Upper lobe of left lung (tissue), 6 donors: Measurements from ENCODE around the gene NEURL3. TPM values are rescaled to one million over a fixed set of nuclear protein-coding genes. Genes with fewer than 3 reads are reported as not detected.

Source experiments
- ATAC-seq, 2 donors: fragments of 200-7000 bp; cut with Tn5 transposase; one replicate each; pipeline ENCODE4 v1.9.1; 2022; ENCODE audit warnings: mild to moderate bottlenecking in 2 of 2, moderate library complexity in 2 of 2; ENCODE audit not compliant: low FRiP score in 2 of 2
- DNase-seq, 2 donors: peaks; one replicate each; pipeline ENCODE4 v3.0.0-alpha.2; 2019 to 2020
- H3K27ac ChIP-seq, 4 donors: fragments of 200-600 bp; sonication (generic); one replicate each; pipeline ENCODE4 v1.5.1; 2016 to 2019
- H3K27me3 ChIP-seq, 4 donors: fragments of 200-600 bp; sonication (generic); one replicate each; pipeline ENCODE4 v1.5.1; 2017 to 2019
- H3K36me3 ChIP-seq, 4 donors: fragments of 200-600 bp; sonication (generic); one replicate each; pipeline ENCODE4 v1.5.1; 2016 to 2019
- H3K4me1 ChIP-seq, 4 donors: fragments of 200-600 bp; sonication (generic); one replicate each; pipeline ENCODE4 v1.5.1; 2018 to 2019
- H3K4me3 ChIP-seq, 4 donors: fragments of 200-600 bp; sonication (generic); one replicate each; pipeline ENCODE4 v1.5.1; 2017 to 2019; ENCODE audit warnings: mild to moderate bottlenecking in 2 of 4, moderate library complexity in 1 of 4
- H3K9me3 ChIP-seq, 4 donors: fragments of 200-600 bp; sonication (generic); one replicate each; pipeline ENCODE4 v1.5.1; 2018 to 2019
- CTCF ChIP-seq, 6 experiments: fragments of 450-650 bp in 4 of 6; fragments of 200-600 bp in 2 of 6; sonication (generic) in 2 of 6; IDR thresholded peaks; one replicate each; pipeline ENCODE4 v1.5.1; 2016 to 2019; ENCODE audit warnings: antibody characterized with exemption in 6 of 6
- EP300 ChIP-seq, 4 donors: sonication (generic); formaldehyde crosslinking; IDR thresholded peaks; one replicate each; pipeline ENCODE4 v1.5.1; 2017; ENCODE audit warnings: antibody characterized with exemption in 4 of 4, control low read depth in 2 of 4
- POLR2A ChIP-seq, 4 donors: fragments of 450-650 bp; IDR thresholded peaks; one replicate each; pipeline ENCODE4 v1.5.1; 2016 to 2017; ENCODE audit warnings: antibody characterized with exemption in 4 of 4, mild to moderate bottlenecking in 2 of 4
- POLR2AphosphoS5 ChIP-seq, 2 donors: sonication (generic); formaldehyde crosslinking; IDR thresholded peaks; one replicate each; pipeline ENCODE4 v1.5.1; 2017; ENCODE audit warnings: antibody characterized with exemption in 2 of 2
- WGBS, 2 donors: methylation state at CpG; one replicate each; pipeline ENCODE4 v1.1.5; 2017 to 2018; 5-methylcytosine and 5-hydroxymethylcytosine counted together
- total RNA-seq, 6 donors: library from RNA; depleted of rRNA in 4 of 6; stranded (reverse); fragments of >200 nt in 4 of 6; gene quantifications; one replicate each; pipeline versions ENCODE4 v1.1.0 to v1.2.1, GENCODE V29; 2016 to 2021
- donor health status: DM: no; HTN: no; CAD: no; lungs with moderate emphysema.
- donor health status: DM: no; HTN: yes; CAD: no; lungs with severe emphysema.

Gene NEURL3
- total RNA-seq, 6 donors from 2014 or later = 0.61 to 2.6 (median 1.1) TPM; not detected in 3

GRCh38 chr2:96506016-96506906, 1.1 kb upstream of the NEURL3 start:
- WGBS, 2 donors = 90 to 95% methylated on average over 6 to 8 of the region's 8 CpGs
- Histone ChIP-seq H3K4me3 (no peak overlapping the region), H3K4me1 (peaks cover 38 to 59% (median 49%) of the 10 kb centered on the region in 4 donors)

GRCh38 chr2:96503637-96504243, 1.4 kb downstream of the NEURL3 start:
- no peak for TF ChIP-seq POLR2A (IDR thresholded peaks at IDR 0.05)
- TF ChIP-seq POLR2AphosphoS5 (IDR thresholded peaks at IDR 0.05) = no peak
- TF ChIP-seq CTCF (IDR thresholded peaks at IDR 0.05) = no peak
- TF ChIP-seq EP300 (IDR thresholded peaks at IDR 0.05) = no peak
- Histone ChIP-seq H3K27ac (peak overlapping the region in 1 of 4 donors; percentile 60), H3K36me3 (no peaks in the 10 kb centered on the region), H3K4me1 (peaks cover 38 to 58% (median 47%) of the 10 kb centered on the region in 4 donors), H3K27me3 (no peaks in the 10 kb centered on the region), H3K4me3 (no peak overlapping the region), H3K9me3 (no peaks in the 10 kb centered on the region)
- ATAC-seq = no peak
- 94 to 97% methylated on average over 3 to 8 of the region's 12 CpGs for WGBS, 2 donors
- peak in 1 of 2 donors; percentile 42 for DNase-seq

More at GRCh38 chr2:96506016-96506906, 1.1 kb upstream of the NEURL3 start:
- TF ChIP-seq POLR2AphosphoS5 (IDR thresholded peaks at IDR 0.05) = no peak
- TF ChIP-seq CTCF (IDR thresholded peaks at IDR 0.05) = no peak
- no peak for TF ChIP-seq POLR2A (IDR thresholded peaks at IDR 0.05)
- TF ChIP-seq EP300 (IDR thresholded peaks at IDR 0.05) = no peak
- H3K27ac ChIP-seq = peak overlapping the region in 1 of 4 donors; percentile 35
- DNase-seq (peak in 1 of 2 donors; percentile 37), ATAC-seq (no peak)
- no peaks in the 10 kb centered on the region for H3K36me3 ChIP-seq
- no peaks in the 10 kb centered on the region for H3K9me3 ChIP-seq
- no peaks in the 10 kb centered on the region for H3K27me3 ChIP-seq

GRCh38 chr2:96502891-96503636, 2.1 kb downstream of the NEURL3 start:
- Histone ChIP-seq H3K36me3 (no peaks in the 10 kb centered on the region), H3K9me3 (no peaks in the 10 kb centered on the region), H3K4me3 (no peak overlapping the region), H3K27ac (peak overlapping the region in 3 of 4 donors; percentile 7 to 60 (median 28)), H3K4me1 (peaks cover 33 to 51% (median 41%) of the 10 kb centered on the region in 4 donors), H3K27me3 (no peaks in the 10 kb centered on the region)
- TF ChIP-seq EP300 (IDR thresholded peaks at IDR 0.05) = no peak
- TF ChIP-seq POLR2AphosphoS5 (IDR thresholded peaks at IDR 0.05) = no peak
- TF ChIP-seq CTCF (IDR thresholded peaks at IDR 0.05) = no peak
- TF ChIP-seq POLR2A (IDR thresholded peaks at IDR 0.05) = no peak
- WGBS, 2 donors = 67 to 68% methylated on average over 3 to 12 of the region's 13 CpGs
- DNase-seq (peak; percentile 44 to 51), ATAC-seq (peak in 1 of 2 donors; percentile 27)

- Histone ChIP-seq H3K4me1 (peaks cover 28 to 44% (median 35%) of the 10 kb centered on the region in 4 donors), H3K27me3 (no peaks in the 10 kb centered on the region), H3K9me3 (no peaks in the 10 kb centered on the region), H3K27ac (peak overlapping the region in 3 of 4 donors; percentile 28 to 60 (median 49)), H3K36me3 (no peaks in the 10 kb centered on the region), H3K4me3 (no peak overlapping the region)
- peak in 1 of 2 donors; percentile 64 for DNase-seq
- no peak for TF ChIP-seq CTCF (IDR thresholded peaks at IDR 0.05)
- no peak for TF ChIP-seq POLR2A (IDR thresholded peaks at IDR 0.05)
- no peak for TF ChIP-seq EP300 (IDR thresholded peaks at IDR 0.05)
- TF ChIP-seq POLR2AphosphoS5 (IDR thresholded peaks at IDR 0.05) = no peak
- ATAC-seq = no peak
- WGBS, 2 donors = 75 to 76% methylated on average over 10 to 16 of the region's 16 CpGs
Measured at GRCh38 chr2:96501886-96502810, 3.0 kb downstream of the NEURL3 start.
